ENCODE data around the gene SUFU.

SUFU gene

GRCh38 chr10:102630663-102631062 lies 126.9 kb downstream of the SUFU start:
- no peak overlapping the region for H3K9ac ChIP-seq (ENCODE audit: low read length in 5 of 5)
- peaks cover 0 to 25% (median 4%) of the 10 kb centered on the region in 5 donors for H3K36me3 ChIP-seq (ENCODE audit: control insufficient read depth in 5 of 5, insufficient read depth in 5 of 5, low read length in 5 of 5)
- H3K4me1 ChIP-seq (ENCODE audit: control insufficient read depth in 5 of 5, insufficient read depth in 5 of 5, low read length in 5 of 5), result peaks cover 14 to 80% (median 65%) of the 10 kb centered on the region in 5 donors
- H3K4me3 ChIP-seq (ENCODE audit: low read depth in 1 of 5, low read length in 5 of 5), result no peak overlapping the region
- H3K27ac ChIP-seq (ENCODE audit: low read depth, low read length), result no peak overlapping the region
- no peaks in the 10 kb centered on the region for H3K9me3 ChIP-seq (ENCODE audit: control insufficient read depth in 5 of 5, low read length in 5 of 5)
- no peaks in the 10 kb centered on the region for H3K27me3 ChIP-seq (ENCODE audit: control insufficient read depth in 5 of 5, insufficient read depth in 4 of 5, low read length in 5 of 5)

- Histone ChIP-seq H3K9ac (ENCODE audit: low read length in 5 of 5) (no peak overlapping the region), H3K4me1 (ENCODE audit: control insufficient read depth in 5 of 5, insufficient read depth in 5 of 5, low read length in 5 of 5) (peaks cover 14 to 75% (median 61%) of the 10 kb centered on the region in 5 donors), H3K27me3 (ENCODE audit: control insufficient read depth in 5 of 5, insufficient read depth in 4 of 5, low read length in 5 of 5) (no peaks in the 10 kb centered on the region), H3K9me3 (ENCODE audit: control insufficient read depth in 5 of 5, low read length in 5 of 5) (no peaks in the 10 kb centered on the region), H3K27ac (ENCODE audit: low read depth, low read length) (no peak overlapping the region), H3K36me3 (ENCODE audit: control insufficient read depth in 5 of 5, insufficient read depth in 5 of 5, low read length in 5 of 5) (peaks cover 0 to 25% (median 4%) of the 10 kb centered on the region in 5 donors), H3K4me3 (ENCODE audit: low read depth in 1 of 5, low read length in 5 of 5) (no peak overlapping the region)
Measured at GRCh38 chr10:102631525-102632393, 128.0 kb downstream of the SUFU start.

GRCh38 chr10:102632394-102633111 lies 128.8 kb downstream of the SUFU start:
- no peaks in the 10 kb centered on the region for H3K27me3 ChIP-seq (ENCODE audit: control insufficient read depth in 5 of 5, insufficient read depth in 4 of 5, low read length in 5 of 5)
- peaks cover 10 to 67% (median 55%) of the 10 kb centered on the region in 5 donors for H3K4me1 ChIP-seq (ENCODE audit: control insufficient read depth in 5 of 5, insufficient read depth in 5 of 5, low read length in 5 of 5)
- no peaks in the 10 kb centered on the region for H3K9me3 ChIP-seq (ENCODE audit: control insufficient read depth in 5 of 5, low read length in 5 of 5)
- H3K27ac ChIP-seq (ENCODE audit: low read depth, low read length), result peak overlapping the region; percentile 23
- peak overlapping the region in 2 of 5 donors; percentile 21 to 26 for H3K9ac ChIP-seq (ENCODE audit: low read length in 5 of 5)
- H3K4me3 ChIP-seq (ENCODE audit: low read depth in 1 of 5, low read length in 5 of 5), result peak overlapping the region in 1 of 5 donors; percentile 17
- H3K36me3 ChIP-seq (ENCODE audit: control insufficient read depth in 5 of 5, insufficient read depth in 5 of 5, low read length in 5 of 5), result peaks cover 0 to 25% (median 4%) of the 10 kb centered on the region in 5 donors

GRCh38 chr10:102633287-102633686 lies 129.5 kb downstream of the SUFU start:
- H3K9me3 ChIP-seq (ENCODE audit: control insufficient read depth in 5 of 5, low read length in 5 of 5), result no peaks in the 10 kb centered on the region
- peaks cover 0 to 25% (median 4%) of the 10 kb centered on the region in 5 donors for H3K36me3 ChIP-seq (ENCODE audit: control insufficient read depth in 5 of 5, insufficient read depth in 5 of 5, low read length in 5 of 5)
- no peaks in the 10 kb centered on the region for H3K27me3 ChIP-seq (ENCODE audit: control insufficient read depth in 5 of 5, insufficient read depth in 4 of 5, low read length in 5 of 5)
- peak overlapping the region in 1 of 5 donors; percentile 26 for H3K9ac ChIP-seq (ENCODE audit: low read length in 5 of 5)
- H3K27ac ChIP-seq (ENCODE audit: low read depth, low read length), result peak overlapping the region; percentile 23
- H3K4me3 ChIP-seq (ENCODE audit: low read depth in 1 of 5, low read length in 5 of 5), result peak overlapping the region in 2 of 5 donors; percentile 8 to 17
- H3K4me1 ChIP-seq (ENCODE audit: control insufficient read depth in 5 of 5, insufficient read depth in 5 of 5, low read length in 5 of 5), result peaks cover 5 to 59% (median 47%) of the 10 kb centered on the region in 5 donors

GRCh38 chr10:102633848-102634247 lies 130.1 kb downstream of the SUFU start:
- Histone ChIP-seq H3K9ac (ENCODE audit: low read length in 5 of 5) (no peak overlapping the region), H3K36me3 (ENCODE audit: control insufficient read depth in 5 of 5, insufficient read depth in 5 of 5, low read length in 5 of 5) (peaks cover 0 to 25% (median 4%) of the 10 kb centered on the region in 5 donors), H3K27me3 (ENCODE audit: control insufficient read depth in 5 of 5, insufficient read depth in 4 of 5, low read length in 5 of 5) (no peaks in the 10 kb centered on the region), H3K4me1 (ENCODE audit: control insufficient read depth in 5 of 5, insufficient read depth in 5 of 5, low read length in 5 of 5) (peaks cover 5 to 54% (median 42%) of the 10 kb centered on the region in 5 donors), H3K4me3 (ENCODE audit: low read depth in 1 of 5, low read length in 5 of 5) (no peak overlapping the region), H3K27ac (ENCODE audit: low read depth, low read length) (no peak overlapping the region), H3K9me3 (ENCODE audit: control insufficient read depth in 5 of 5, low read length in 5 of 5) (no peaks in the 10 kb centered on the region)

GRCh38 chr10:102634686-102635085 lies 130.9 kb downstream of the SUFU start:
- peak overlapping the region in 1 of 5 donors; percentile 35 for H3K9ac ChIP-seq (ENCODE audit: low read length in 5 of 5)
- H3K9me3 ChIP-seq (ENCODE audit: control insufficient read depth in 5 of 5, low read length in 5 of 5), result no peaks in the 10 kb centered on the region
- no peak overlapping the region for H3K27ac ChIP-seq (ENCODE audit: low read depth, low read length)
- H3K27me3 ChIP-seq (ENCODE audit: control insufficient read depth in 5 of 5, insufficient read depth in 4 of 5, low read length in 5 of 5), result no peaks in the 10 kb centered on the region
- H3K4me3 ChIP-seq (ENCODE audit: low read depth in 1 of 5, low read length in 5 of 5), result no peak overlapping the region
- peaks cover 0 to 24% (median 4%) of the 10 kb centered on the region in 5 donors for H3K36me3 ChIP-seq (ENCODE audit: control insufficient read depth in 5 of 5, insufficient read depth in 5 of 5, low read length in 5 of 5)
- peaks cover 5 to 46% (median 33%) of the 10 kb centered on the region in 5 donors for H3K4me1 ChIP-seq (ENCODE audit: control insufficient read depth in 5 of 5, insufficient read depth in 5 of 5, low read length in 5 of 5)

GRCh38 chr10:102635377-102635776 lies 131.6 kb downstream of the SUFU start:
- Histone ChIP-seq H3K4me1 (ENCODE audit: control insufficient read depth in 5 of 5, insufficient read depth in 5 of 5, low read length in 5 of 5) (peaks cover 5 to 39% (median 27%) of the 10 kb centered on the region in 5 donors), H3K4me3 (ENCODE audit: low read depth in 1 of 5, low read length in 5 of 5) (no peak overlapping the region), H3K27me3 (ENCODE audit: control insufficient read depth in 5 of 5, insufficient read depth in 4 of 5, low read length in 5 of 5) (no peaks in the 10 kb centered on the region), H3K9me3 (ENCODE audit: control insufficient read depth in 5 of 5, low read length in 5 of 5) (no peaks in the 10 kb centered on the region), H3K27ac (ENCODE audit: low read depth, low read length) (no peak overlapping the region), H3K9ac (ENCODE audit: low read length in 5 of 5) (no peak overlapping the region), H3K36me3 (ENCODE audit: control insufficient read depth in 5 of 5, insufficient read depth in 5 of 5, low read length in 5 of 5) (peaks cover 0 to 17% (median under 1%) of the 10 kb centered on the region in 5 donors)

- no peak overlapping the region for H3K9ac ChIP-seq (ENCODE audit: low read length in 5 of 5)
- no peak overlapping the region for H3K4me3 ChIP-seq (ENCODE audit: low read depth in 1 of 5, low read length in 5 of 5)
- peaks cover 0 to 20% (median 6%) of the 10 kb centered on the region in 5 donors for H3K4me1 ChIP-seq (ENCODE audit: control insufficient read depth in 5 of 5, insufficient read depth in 5 of 5, low read length in 5 of 5)
- H3K36me3 ChIP-seq (ENCODE audit: control insufficient read depth in 5 of 5, insufficient read depth in 5 of 5, low read length in 5 of 5), result no peaks in the 10 kb centered on the region
- H3K27ac ChIP-seq (ENCODE audit: low read depth, low read length), result no peak overlapping the region
- no peaks in the 10 kb centered on the region for H3K27me3 ChIP-seq (ENCODE audit: control insufficient read depth in 5 of 5, insufficient read depth in 4 of 5, low read length in 5 of 5)
- H3K9me3 ChIP-seq (ENCODE audit: control insufficient read depth in 5 of 5, low read length in 5 of 5), result no peaks in the 10 kb centered on the region
Measured at GRCh38 chr10:102639537-102639936, 135.8 kb downstream of the SUFU start.

GRCh38 chr10:102641402-102641801 lies 137.6 kb downstream of the SUFU start:
- no peaks in the 10 kb centered on the region for H3K9me3 ChIP-seq (ENCODE audit: control insufficient read depth in 5 of 5, low read length in 5 of 5)
- no peaks in the 10 kb centered on the region for H3K27me3 ChIP-seq (ENCODE audit: control insufficient read depth in 5 of 5, insufficient read depth in 4 of 5, low read length in 5 of 5)
- H3K4me3 ChIP-seq (ENCODE audit: low read depth in 1 of 5, low read length in 5 of 5), result peak overlapping the region; percentile 58 to 99 (median 83)
- peaks cover 0 to 27% (median 13%) of the 10 kb centered on the region in 5 donors for H3K4me1 ChIP-seq (ENCODE audit: control insufficient read depth in 5 of 5, insufficient read depth in 5 of 5, low read length in 5 of 5)
- H3K9ac ChIP-seq (ENCODE audit: low read length in 5 of 5), result peak overlapping the region in 4 of 5 donors; percentile 25 to 81 (median 74)
- H3K36me3 ChIP-seq (ENCODE audit: control insufficient read depth in 5 of 5, insufficient read depth in 5 of 5, low read length in 5 of 5), result no peaks in the 10 kb centered on the region
- H3K27ac ChIP-seq (ENCODE audit: low read depth, low read length), result peak overlapping the region; percentile 99
